Right lobe of liver (tissue), 6 donors: ENCODE data around the gene RBM6. TPM values are rescaled to one million over a fixed set of nuclear protein-coding genes. Genes with fewer than 3 reads are reported as not detected.
"Not testable (repeated sequence)": the region's sequence is repeated elsewhere in the genome, so short reads cannot be mapped to it uniquely, and the experiment has no call there.

Source experiments
- ATAC-seq, 4 donors: fragments of 200-7000 bp; cut with Tn5 transposase; one replicate each; pipeline ENCODE4 v1.9.1; 2020; ENCODE audit warnings: mild to moderate bottlenecking in 4 of 4, moderate library complexity in 4 of 4
- DNase-seq, 3 donors: peaks; one replicate each; pipeline ENCODE4 v3.0.0-alpha.2; 2020
- H3K27ac ChIP-seq, 3 donors: fragments of 200-600 bp; one replicate each; pipeline ENCODE4 v1.8.0; 2022
- H3K27me3 ChIP-seq, 2 donors: fragments of 200-600 bp; one replicate each; pipeline ENCODE4 v1.8.0; 2022
- H3K36me3 ChIP-seq, 4 donors: fragments of 200-600 bp; sonication (generic) in 1 of 4; one replicate each; pipeline versions ENCODE4 v1.5.1 to v1.8.0; 2017 to 2022; ENCODE audit warnings: control low read depth in 1 of 4
- H3K4me1 ChIP-seq, 4 donors: fragments of 200-600 bp; sonication (generic) in 1 of 4; one replicate each; pipeline versions ENCODE4 v1.5.1 to v1.8.0; 2017 to 2022; ENCODE audit warnings: control low read depth in 1 of 4
- H3K4me3 ChIP-seq, 3 donors: fragments of 200-600 bp; one replicate each; pipeline ENCODE4 v1.8.0; 2022
- H3K9me3 ChIP-seq, 4 donors: fragments of 200-600 bp; sonication (generic) in 1 of 4; one replicate each; pipeline versions ENCODE4 v1.5.1 to v1.8.0; 2017 to 2022; ENCODE audit warnings: control low read depth in 1 of 4
- CTCF ChIP-seq, 4 donors: fragments of 200-600 bp in 3 of 4; fragments of 450-650 bp in 1 of 4; IDR thresholded peaks; one replicate each; pipeline versions ENCODE4 v1.5.1 to v1.8.0; 2016 to 2022; ENCODE audit warnings: antibody characterized with exemption in 4 of 4, mild to moderate bottlenecking in 2 of 4
- POLR2A ChIP-seq: fragments of 450-650 bp; IDR thresholded peaks from one replicate; pipeline ENCODE4 v1.6.1; 2017; ENCODE audit warnings: antibody characterized with exemption, mild to moderate bottlenecking
- WGBS: methylation state at CpG from one replicate; pipeline ENCODE4 v1.1.6; 2018; ENCODE audit warnings: low coverage, low lambda C conversion rate; ENCODE audit not compliant: insufficient coverage; ENCODE audit errors: missing lambda C conversion rate; 5-methylcytosine and 5-hydroxymethylcytosine counted together
- intact Hi-C, 2 donors: fragments of 100-400 bp; cut with DNase I; formaldehyde crosslinking; loops; one replicate each; pipeline versions ENCODE4 v1.11.2 to v1.14.1; 2022
- total RNA-seq, 6 experiments: library from RNA; depleted of rRNA in 2 of 6; stranded (reverse); fragments of >200 nt in 2 of 6; fragmentation: NEBNext Ultra II Directional in 3 of 6; extraction: Animal tissue kit (Norgen Biotek cat#: 25700) in 3 of 6; gene quantifications; one replicate each; pipeline versions ENCODE4 v1.1.0 to v1.2.4, GENCODE V29; 2016 to 2023
- donor health status: DM: no; HTN: yes; CAD: no.
- donor health status: DM: no; HTN: no; CAD: no.
- donor health status: DM: no; HTN: no; CAD: no.
- donor health status: DM: no; HTN: yes; CAD: no.
- donor health status: DM: no; HTN: yes; CAD: no.

The RBM6 gene
- total RNA-seq, 6 experiments from 2014 or later = 25.9 to 46.4 (median 32.9) TPM

GRCh38 chr3:49930168-49930690 is 9.7 kb upstream of the RBM6 start:
- TF ChIP-seq CTCF (IDR thresholded peaks at IDR 0.05) (no peak), POLR2A (no peak)
- Histone ChIP-seq H3K9me3 (no peaks in the 10 kb centered on the region), H3K27me3 (no peaks in the 10 kb centered on the region), H3K4me1 (peaks cover 0 to 11% (median 2%) of the 10 kb centered on the region in 4 donors), H3K36me3 (no peaks in the 10 kb centered on the region), H3K27ac (peak overlapping the region; percentile 38 to 79 (median 78)), H3K4me3 (peak overlapping the region; percentile 82 to 92 (median 92))
- intact Hi-C loops = no loop called here
- ATAC-seq (no peak), DNase-seq (no peak)
- WGBS = 67% methylated on average over 15 of the region's 16 CpGs

- no peaks in the 10 kb centered on the region for H3K9me3 ChIP-seq
- peak overlapping the region in 1 of 3 donors; percentile 79 for H3K27ac ChIP-seq
- peaks cover 0 to 11% (median 2%) of the 10 kb centered on the region in 4 donors for H3K4me1 ChIP-seq
- WGBS = 80% methylated on average over 1 of the region's 1 CpG
- H3K36me3 ChIP-seq = no peaks in the 10 kb centered on the region
- TF ChIP-seq CTCF (IDR thresholded peaks at IDR 0.05) = no peak
- TF ChIP-seq POLR2A = no peak
- intact Hi-C loops = no loop called here
- H3K4me3 ChIP-seq = no peak overlapping the region
- DNase-seq = no peak
- H3K27me3 ChIP-seq = no peaks in the 10 kb centered on the region
- no peak for ATAC-seq
Observed at GRCh38 chr3:49930922-49931321, 9.0 kb upstream of the RBM6 start.

- H3K27me3 ChIP-seq, H3K27ac ChIP-seq, DNase-seq, H3K36me3 ChIP-seq, intact Hi-C loops, ATAC-seq, H3K9me3 ChIP-seq, H3K4me3 ChIP-seq: not testable (repeated sequence)
- 96% methylated on average over 15 of the region's 15 CpGs for WGBS
- peaks cover 0 to 11% (median 2%) of the 10 kb centered on the region in 4 donors for H3K4me1 ChIP-seq
Observed at GRCh38 chr3:49932281-49932680, 7.7 kb upstream of the RBM6 start.

GRCh38 chr3:49937090-49937489 is 2.9 kb upstream of the RBM6 start:
- 35% methylated on average over 3 of the region's 3 CpGs for WGBS
- DNase-seq (no peak), ATAC-seq (no peak)
- H3K36me3 ChIP-seq = no peaks in the 10 kb centered on the region
- no peak overlapping the region for H3K4me3 ChIP-seq
- no peak overlapping the region for H3K27ac ChIP-seq
- intact Hi-C loops = no loop called here
- no peaks in the 10 kb centered on the region for H3K27me3 ChIP-seq
- H3K4me1 ChIP-seq = peaks cover 0 to 16% (median 2%) of the 10 kb centered on the region in 4 donors
- no peak for TF ChIP-seq POLR2A
- TF ChIP-seq CTCF (IDR thresholded peaks at IDR 0.05) = no peak
- H3K9me3 ChIP-seq = no peaks in the 10 kb centered on the region

GRCh38 chr3:49940667-49941249 is 808 bp downstream of the RBM6 start:
- 7% methylated on average over 21 of the region's 23 CpGs for whole genome bisulfite sequencing
- no peak for DNase-seq
- peak overlapping the region; percentile 36 to 79 (median 73) for H3K27ac ChIP-seq
- H3K36me3 ChIP-seq = no peaks in the 10 kb centered on the region
- peak overlapping the region; percentile 70 to 91 (median 75) for H3K4me3 ChIP-seq
- no peaks in the 10 kb centered on the region for H3K27me3 ChIP-seq
- ATAC-seq = no peak
- intact Hi-C loops = no loop called here
- peaks cover 0 to 22% (median 2%) of the 10 kb centered on the region in 4 donors for H3K4me1 ChIP-seq
- no peaks in the 10 kb centered on the region for H3K9me3 ChIP-seq
- TF ChIP-seq CTCF (IDR thresholded peaks at IDR 0.05) (no peak), POLR2A (no peak)
